CD14-positive monocyte (primary cell): ENCODE data around the gene CD3E. TPM values are rescaled to one million over a fixed set of nuclear protein-coding genes. Genes with fewer than 3 reads are reported as not detected.

Experiments used
- DNase-seq, 3 donors: peaks; one replicate each; pipeline ENCODE4 v3.0.0-alpha.2; 2011 to 2022
- H2AFZ ChIP-seq: 2 replicates; pipeline ENCODE4 v1.6.0; 2012; ENCODE audit warnings: mild to moderate bottlenecking, low read depth, low read length, inconsistent platforms; ENCODE audit not compliant: insufficient read depth, poor library complexity, severe bottlenecking
- H3K27ac ChIP-seq, 2 donors: 1 replicate in 1 of 2; 2 replicates in 1 of 2; pipeline ENCODE4 v1.5.1; 2012 to 2013; ENCODE audit warnings: low read length in 2 of 2, control low read depth in 1 of 2, inconsistent platforms in 1 of 2, low read depth in 1 of 2, mild to moderate bottlenecking in 1 of 2
- H3K27me3 ChIP-seq, 2 donors: one replicate each; pipeline versions ENCODE4 v1.6.0 to v1.6.1; 2011 to 2013; ENCODE audit warnings: low read length in 2 of 2; ENCODE audit not compliant: control insufficient read depth in 2 of 2, insufficient read depth in 2 of 2
- H3K36me3 ChIP-seq, 2 donors: replicated peaks in 1 of 2; 1 replicate in 1 of 2; 2 replicates in 1 of 2; pipeline versions ENCODE4 v1.5.1 to v1.6.1; 2012 to 2013; ENCODE audit warnings: low read length in 2 of 2, control low read depth in 1 of 2, inconsistent platforms in 1 of 2, mild to moderate bottlenecking in 1 of 2; ENCODE audit not compliant: insufficient read depth in 2 of 2, control insufficient read depth in 1 of 2
- H3K4me1 ChIP-seq, 2 donors: 1 replicate in 1 of 2; 2 replicates in 1 of 2; pipeline versions ENCODE4 v1.5.1 to v1.6.1; 2012 to 2013; ENCODE audit warnings: low read length in 2 of 2, control low read depth in 1 of 2, inconsistent platforms in 1 of 2, mild to moderate bottlenecking in 1 of 2, moderate library complexity in 1 of 2; ENCODE audit not compliant: insufficient read depth in 2 of 2, control insufficient read depth in 1 of 2
- H3K4me2 ChIP-seq: replicated peaks from 2 replicates; pipeline ENCODE3; 2012; ENCODE audit warnings: low read length, moderate library complexity, mild to moderate bottlenecking; ENCODE audit not compliant: poor library complexity, severe bottlenecking; ENCODE audit errors: extremely low read depth
- H3K4me3 ChIP-seq, 3 experiments: fragments of 200-600 bp in 1 of 3; sonication (generic) in 1 of 3; replicated peaks in 1 of 3; 1 replicate in 2 of 3; 2 replicates in 1 of 3; pipeline ENCODE4 v1.5.1; 2011 to 2013; ENCODE audit warnings: low read length in 3 of 3, mild to moderate bottlenecking in 3 of 3, control low read depth in 2 of 3, low read depth in 2 of 3, inconsistent platforms in 1 of 3, moderate library complexity in 1 of 3
- H3K79me2 ChIP-seq: 2 replicates; pipeline ENCODE4 v1.6.0; 2012; ENCODE audit warnings: mild to moderate bottlenecking, control low read depth, inconsistent platforms, low read length, moderate library complexity; ENCODE audit not compliant: insufficient read depth
- H3K9ac ChIP-seq: 2 replicates; pipeline ENCODE4 v1.6.0; 2017; ENCODE audit warnings: low read length, mild to moderate bottlenecking; ENCODE audit not compliant: insufficient read depth, poor library complexity, severe bottlenecking
- H3K9me3 ChIP-seq, 2 donors: replicated peaks in 1 of 2; 1 replicate in 1 of 2; 2 replicates in 1 of 2; pipeline versions ENCODE4 v1.5.1 to v1.6.1; 2012 to 2013; ENCODE audit warnings: low read length in 2 of 2, control low read depth in 1 of 2; ENCODE audit not compliant: control insufficient read depth in 1 of 2, insufficient read depth in 1 of 2
- H4K20me1 ChIP-seq: 2 replicates; pipeline ENCODE4 v1.6.0; 2012; ENCODE audit warnings: mild to moderate bottlenecking, low read length, control low read depth, moderate library complexity; ENCODE audit not compliant: insufficient read depth
- H3K27ac Mint-ChIP-seq, 7 donors: one replicate each; pipeline ENCODE4 v1.8.0; 2020; ENCODE audit warnings: mild to moderate bottlenecking in 7 of 7, mixed read lengths in 7 of 7, moderate library complexity in 6 of 7, inconsistent platforms in 2 of 7
- H3K27me3 Mint-ChIP-seq, 3 donors: one replicate each; pipeline ENCODE4 v1.8.0; 2021 to 2022; ENCODE audit warnings: low read depth in 3 of 3, mild to moderate bottlenecking in 3 of 3, mixed read lengths in 3 of 3, moderate library complexity in 3 of 3, inconsistent platforms in 1 of 3
- H3K36me3 Mint-ChIP-seq, 2 donors: one replicate each; pipeline ENCODE4 v1.8.0; 2020; ENCODE audit warnings: mixed read lengths in 2 of 2, inconsistent platforms in 1 of 2, mild to moderate bottlenecking in 1 of 2
- H3K4me1 Mint-ChIP-seq: one replicate; pipeline ENCODE4 v1.8.0; 2020; ENCODE audit warnings: mild to moderate bottlenecking, mixed read lengths
- H3K4me3 Mint-ChIP-seq, 2 donors: one replicate each; pipeline ENCODE4 v1.8.0; 2020; ENCODE audit warnings: mild to moderate bottlenecking in 2 of 2, mixed read lengths in 2 of 2, moderate library complexity in 1 of 2
- H3K9me3 Mint-ChIP-seq, 7 donors: one replicate each; pipeline ENCODE4 v1.8.0; 2020 to 2022; ENCODE audit warnings: mixed read lengths in 7 of 7, mild to moderate bottlenecking in 6 of 7, moderate library complexity in 6 of 7, inconsistent platforms in 2 of 7
- WGBS: methylation state at CpG from one replicate; pipeline ENCODE4 v1.1.5; 2013; ENCODE audit warnings: missing lambda C conversion rate; ENCODE audit not compliant: insufficient coverage; 5-methylcytosine and 5-hydroxymethylcytosine counted together
- intact Hi-C, 2 donors: fragments of 100-400 bp; cut with micrococcal nuclease; formaldehyde crosslinking; loops; one replicate each; pipeline versions ENCODE4 v1.15.0 to v1.15.1; 2023
- polyA plus RNA-seq, 3 donors: library from polyadenylated mRNA; depleted of rRNA in 1 of 3; unstranded in 2 of 3; stranded (reverse) in 1 of 3; fragments of 300-500 nt in 2 of 3; fragments of >200 nt in 1 of 3; fragmentation: Illumina TruSeq in 2 of 3; gene quantifications; 1 replicate in 2 of 3; 2 replicates in 1 of 3; pipeline ENCODE4 v1.2.3, GENCODE V29; 2012 to 2021
- TF ChIP-seq, protein P1 (sequence below): fragments of 200-600 bp; IDR thresholded peaks from one replicate; pipeline ENCODE4 v1.8.0; 2022; ENCODE audit warnings: antibody characterized with exemption, mild to moderate bottlenecking

Gene CD3E
- polyA plus RNA-seq, 3 donors: 0.12 to 1.6 (median 1.5) TPM

- peaks cover 33% of the 10 kb centered on the region for H3K4me1 Mint-ChIP-seq
Observed at GRCh38 chr11:118259138-118259537, 45.4 kb upstream of the CD3E start.

DNA sequence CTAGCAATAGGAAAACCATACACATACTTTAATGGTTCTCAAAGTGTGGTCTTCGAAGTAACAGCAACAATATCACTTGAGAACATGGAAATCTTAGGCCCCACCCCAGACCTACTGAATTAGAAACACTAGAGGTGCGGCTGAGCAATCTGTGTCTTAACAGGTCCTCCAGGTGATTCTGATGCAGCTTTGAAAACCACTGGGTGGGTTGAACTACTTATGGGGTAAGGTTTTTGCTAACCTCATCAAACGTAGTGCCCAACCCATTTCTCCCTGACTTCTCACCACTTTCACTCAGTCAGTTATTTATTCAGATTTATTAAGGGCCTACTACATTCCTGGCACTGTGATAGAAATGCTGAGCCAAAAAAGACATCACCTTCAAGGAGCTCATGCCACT, 44.2 kb upstream of the CD3E start:
- peaks cover 47 to 51% of the 10 kb centered on the region in 2 donors for H3K36me3 Mint-ChIP-seq
- WGBS: 100% methylated on average over 1 of the region's 3 CpGs
- peaks cover 0 to 13% (median 3%) of the 10 kb centered on the region in 7 donors for H3K9me3 Mint-ChIP-seq
- Histone ChIP-seq H3K4me2 (no peak overlapping the region), H3K27me3 (no peaks in the 10 kb centered on the region), H3K4me3 (no peak overlapping the region), H3K36me3 (peaks cover 2 to 40% of the 10 kb centered on the region in 2 donors), H3K9me3 (peaks cover 0 to 4% of the 10 kb centered on the region in 2 donors), H3K9ac (no peak overlapping the region), H3K79me2 (no peaks in the 10 kb centered on the region), H3K4me1 (peaks cover 28 to 35% of the 10 kb centered on the region in 2 donors), H2AFZ (no peak overlapping the region), H4K20me1 (no peaks in the 10 kb centered on the region), H3K27ac (no peak overlapping the region)
- peaks cover 41% of the 10 kb centered on the region for H3K4me1 Mint-ChIP-seq
- TF ChIP-seq, protein P1, sequence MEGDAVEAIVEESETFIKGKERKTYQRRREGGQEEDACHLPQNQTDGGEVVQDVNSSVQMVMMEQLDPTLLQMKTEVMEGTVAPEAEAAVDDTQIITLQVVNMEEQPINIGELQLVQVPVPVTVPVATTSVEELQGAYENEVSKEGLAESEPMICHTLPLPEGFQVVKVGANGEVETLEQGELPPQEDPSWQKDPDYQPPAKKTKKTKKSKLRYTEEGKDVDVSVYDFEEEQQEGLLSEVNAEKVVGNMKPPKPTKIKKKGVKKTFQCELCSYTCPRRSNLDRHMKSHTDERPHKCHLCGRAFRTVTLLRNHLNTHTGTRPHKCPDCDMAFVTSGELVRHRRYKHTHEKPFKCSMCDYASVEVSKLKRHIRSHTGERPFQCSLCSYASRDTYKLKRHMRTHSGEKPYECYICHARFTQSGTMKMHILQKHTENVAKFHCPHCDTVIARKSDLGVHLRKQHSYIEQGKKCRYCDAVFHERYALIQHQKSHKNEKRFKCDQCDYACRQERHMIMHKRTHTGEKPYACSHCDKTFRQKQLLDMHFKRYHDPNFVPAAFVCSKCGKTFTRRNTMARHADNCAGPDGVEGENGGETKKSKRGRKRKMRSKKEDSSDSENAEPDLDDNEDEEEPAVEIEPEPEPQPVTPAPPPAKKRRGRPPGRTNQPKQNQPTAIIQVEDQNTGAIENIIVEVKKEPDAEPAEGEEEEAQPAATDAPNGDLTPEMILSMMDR: no peak
- peaks cover 3 to 15% (median 8%) of the 10 kb centered on the region in 3 donors for H3K27me3 Mint-ChIP-seq
- H3K4me3 Mint-ChIP-seq: no peak overlapping the region
- H3K27ac Mint-ChIP-seq: no peak overlapping the region
- DNase-seq: no peak
- intact Hi-C loops: loop anchor here in 1 of 2 donors (5.0 kb wide), 2 partner anchors 42 to 48 kb away; partner anchors contain the start of gene CD3E

More at GRCh38 chr11:118259138-118259537, 45.4 kb upstream of the CD3E start:
- DNase-seq: no peak
- Histone ChIP-seq H3K27ac (no peak overlapping the region), H3K4me1 (peaks cover 24% of the 10 kb centered on the region in 2 donors), H4K20me1 (no peaks in the 10 kb centered on the region), H3K4me2 (no peak overlapping the region), H3K9ac (no peak overlapping the region), H3K4me3 (no peak overlapping the region), H3K79me2 (no peaks in the 10 kb centered on the region), H2AFZ (no peak overlapping the region), H3K36me3 (peaks cover 5 to 49% of the 10 kb centered on the region in 2 donors), H3K27me3 (no peaks in the 10 kb centered on the region), H3K9me3 (peaks cover 0 to 4% of the 10 kb centered on the region in 2 donors)
- Mint-ChIP-seq H3K9me3 (peaks cover 0 to 13% (median 3%) of the 10 kb centered on the region in 7 donors), H3K27ac (no peak overlapping the region), H3K4me3 (no peak overlapping the region), H3K27me3 (peaks cover 3 to 9% (median 4%) of the 10 kb centered on the region in 3 donors), H3K36me3 (peaks cover 56 to 61% of the 10 kb centered on the region in 2 donors)
- intact Hi-C loops: no loop called here
- TF ChIP-seq, protein P1: no peak
- WGBS: no CpG with 5 or more reads among the region's 1 CpG
